ENCODE results near the gene QPCTL. TPM values are rescaled to one million over a fixed set of nuclear protein-coding genes. Genes with fewer than 3 reads are reported as not detected.

Gene QPCTL
- total and polyA plus RNA-seq, 2 of the 13 experiments (the other 11 are each of a cell fraction or from before 2014, with no cell fraction given) = 16.0 to 19.1 TPM

DNA sequence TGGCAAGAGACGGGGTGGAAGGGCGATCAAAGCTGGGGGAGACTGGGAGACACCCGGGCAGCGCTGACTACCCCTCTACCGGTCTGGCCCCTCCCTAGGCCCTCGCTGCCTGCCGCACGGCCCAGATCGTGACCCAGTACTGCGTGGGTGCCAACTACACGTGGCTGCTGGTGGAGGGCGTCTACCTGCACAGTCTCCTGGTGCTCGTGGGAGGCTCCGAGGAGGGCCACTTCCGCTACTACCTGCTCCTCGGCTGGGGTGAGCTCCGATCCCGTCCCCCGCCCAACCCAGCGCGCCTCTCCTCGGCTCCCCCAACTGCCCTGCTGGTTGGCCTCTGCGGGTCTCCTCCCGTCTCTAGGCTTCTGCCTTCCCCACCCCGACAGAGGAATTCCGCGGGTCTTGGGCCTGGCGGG is 15.6 kb upstream of the QPCTL start:
- BruUV-seq (replicated peaks) = no TSS peak
- Histone ChIP-seq H3K9ac (ENCODE audit: insufficient read depth, low read depth, low read length) (peak overlapping the region; percentile 65), H3K79me2 (ENCODE audit: insufficient read depth, low read length) (no peaks in the 10 kb centered on the region), H3K4me3 (replicated peaks in 1 of 3; ENCODE audit: insufficient read depth in 1 of 3, low read depth in 2 of 3, low read length in 3 of 3) (peak overlapping the region; percentile 34 to 85 (median 55); a peak in 5 of 6 replicates), H3K27ac (ENCODE audit: extremely low read length, insufficient read depth, low read length) (no peak overlapping the region), H3K9me3 (ENCODE audit: low read length) (no peaks in the 10 kb centered on the region), H3K27me3 (ENCODE audit: control insufficient read depth in 1 of 2, insufficient read depth in 2 of 2, low read length in 2 of 2) (peaks cover 0 to 2% of the 10 kb centered on the region in 2 experiments; a peak in 2 of 5 replicates), H3K36me3 (replicated peaks in 1 of 2; ENCODE audit: control insufficient read depth in 1 of 2, insufficient read depth in 2 of 2, low read length in 2 of 2) (no peaks in the 10 kb centered on the region), H3K4me1 (ENCODE audit: insufficient read depth, low read length) (peaks cover 30% of the 10 kb centered on the region), H4K20me1 (ENCODE audit: insufficient read depth, low read length) (no peaks in the 10 kb centered on the region), H2AFZ (ENCODE audit: low read length) (no peak overlapping the region), H3K4me2 (ENCODE audit: low read depth, low read length) (peak overlapping the region; percentile 98)
- peak; percentile 51 for ATAC-seq
- 10% methylated on average over 12 of the region's 28 CpGs for WGBS (ENCODE audit: low lambda C conversion rate)
- FAIRE-seq = no peak
- in situ Hi-C loops (cut with HindIII; ENCODE audit: extremely low pct_ligation_motif_present, low pct_unique_long_range_greater_than_20kb) = no loop called here
- ChIA-PET POLR2A (interaction anchor here (0.6 to 5.3 kb wide), 14 partner anchors 8 to 208 kb away, joined by 3 to 44 read pairs (median 4); partner anchors contain the start of genes EML2, FBXO46, GIPR and OPA3), CTCF (ENCODE audit: low intra/inter-chr PET ratio, low total read pairs) (no interaction called here)
- intact Hi-C loops (cut with micrococcal nuclease; ENCODE audit: unreplicated experiment) = loop anchor here (1.0 kb wide), 1 partner anchor 15 kb away; the partner anchor contains the start of gene QPCTL
- no peak for DNase-seq (ENCODE audit: low spot score)
- TF ChIP-seq, protein P1, sequence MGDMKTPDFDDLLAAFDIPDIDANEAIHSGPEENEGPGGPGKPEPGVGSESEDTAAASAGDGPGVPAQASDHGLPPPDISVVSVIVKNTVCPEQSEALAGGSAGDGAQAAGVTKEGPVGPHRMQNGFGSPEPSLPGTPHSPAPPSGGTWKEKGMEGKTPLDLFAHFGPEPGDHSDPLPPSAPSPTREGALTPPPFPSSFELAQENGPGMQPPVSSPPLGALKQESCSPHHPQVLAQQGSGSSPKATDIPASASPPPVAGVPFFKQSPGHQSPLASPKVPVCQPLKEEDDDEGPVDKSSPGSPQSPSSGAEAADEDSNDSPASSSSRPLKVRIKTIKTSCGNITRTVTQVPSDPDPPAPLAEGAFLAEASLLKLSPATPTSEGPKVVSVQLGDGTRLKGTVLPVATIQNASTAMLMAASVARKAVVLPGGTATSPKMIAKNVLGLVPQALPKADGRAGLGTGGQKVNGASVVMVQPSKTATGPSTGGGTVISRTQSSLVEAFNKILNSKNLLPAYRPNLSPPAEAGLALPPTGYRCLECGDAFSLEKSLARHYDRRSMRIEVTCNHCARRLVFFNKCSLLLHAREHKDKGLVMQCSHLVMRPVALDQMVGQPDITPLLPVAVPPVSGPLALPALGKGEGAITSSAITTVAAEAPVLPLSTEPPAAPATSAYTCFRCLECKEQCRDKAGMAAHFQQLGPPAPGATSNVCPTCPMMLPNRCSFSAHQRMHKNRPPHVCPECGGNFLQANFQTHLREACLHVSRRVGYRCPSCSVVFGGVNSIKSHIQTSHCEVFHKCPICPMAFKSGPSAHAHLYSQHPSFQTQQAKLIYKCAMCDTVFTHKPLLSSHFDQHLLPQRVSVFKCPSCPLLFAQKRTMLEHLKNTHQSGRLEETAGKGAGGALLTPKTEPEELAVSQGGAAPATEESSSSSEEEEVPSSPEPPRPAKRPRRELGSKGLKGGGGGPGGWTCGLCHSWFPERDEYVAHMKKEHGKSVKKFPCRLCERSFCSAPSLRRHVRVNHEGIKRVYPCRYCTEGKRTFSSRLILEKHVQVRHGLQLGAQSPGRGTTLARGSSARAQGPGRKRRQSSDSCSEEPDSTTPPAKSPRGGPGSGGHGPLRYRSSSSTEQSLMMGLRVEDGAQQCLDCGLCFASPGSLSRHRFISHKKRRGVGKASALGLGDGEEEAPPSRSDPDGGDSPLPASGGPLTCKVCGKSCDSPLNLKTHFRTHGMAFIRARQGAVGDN (CRISPR knock-in tag; IDR thresholded peaks at IDR 0.05) = peak; percentile 70
- TF ChIP-seq FOXK1 (CRISPR knock-in tag; IDR thresholded peaks at IDR 0.05; ENCODE audit: borderline replicate concordance, low read depth) (no peak), BHLHE40 (IDR thresholded peaks at IDR 0.05; ENCODE audit: low read length) (no peak), KDM2A (CRISPR knock-in tag; IDR thresholded peaks at IDR 0.05; ENCODE audit: borderline replicate concordance, low read depth) (peak; percentile 67), SP140L (CRISPR knock-in tag; IDR thresholded peaks at IDR 0.05; ENCODE audit: borderline replicate concordance) (no peak), XBP1 (CRISPR knock-in tag; IDR thresholded peaks at IDR 0.05) (no peak), KDM5B (CRISPR knock-in tag; IDR thresholded peaks at IDR 0.05; ENCODE audit: borderline replicate concordance) (0 out of 2 replicates have a peak, but pooled peaks have one; percentile 40), ZSCAN30 (CRISPR knock-in tag; IDR thresholded peaks at IDR 0.05) (no peak), ZFX (CRISPR knock-in tag; IDR thresholded peaks at IDR 0.05; ENCODE audit: low read depth) (0 out of 2 replicates have a peak, but pooled peaks have one; percentile 15), ZNF496 (CRISPR knock-in tag; IDR thresholded peaks at IDR 0.05; ENCODE audit: insufficient replicate concordance) (no peak), ZNF264 (CRISPR knock-in tag; IDR thresholded peaks at IDR 0.05) (no peak), RXRA (CRISPR knock-in tag; IDR thresholded peaks at IDR 0.05) (no peak)
- TF ChIP-seq, protein P2, sequence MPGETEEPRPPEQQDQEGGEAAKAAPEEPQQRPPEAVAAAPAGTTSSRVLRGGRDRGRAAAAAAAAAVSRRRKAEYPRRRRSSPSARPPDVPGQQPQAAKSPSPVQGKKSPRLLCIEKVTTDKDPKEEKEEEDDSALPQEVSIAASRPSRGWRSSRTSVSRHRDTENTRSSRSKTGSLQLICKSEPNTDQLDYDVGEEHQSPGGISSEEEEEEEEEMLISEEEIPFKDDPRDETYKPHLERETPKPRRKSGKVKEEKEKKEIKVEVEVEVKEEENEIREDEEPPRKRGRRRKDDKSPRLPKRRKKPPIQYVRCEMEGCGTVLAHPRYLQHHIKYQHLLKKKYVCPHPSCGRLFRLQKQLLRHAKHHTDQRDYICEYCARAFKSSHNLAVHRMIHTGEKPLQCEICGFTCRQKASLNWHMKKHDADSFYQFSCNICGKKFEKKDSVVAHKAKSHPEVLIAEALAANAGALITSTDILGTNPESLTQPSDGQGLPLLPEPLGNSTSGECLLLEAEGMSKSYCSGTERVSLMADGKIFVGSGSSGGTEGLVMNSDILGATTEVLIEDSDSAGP (CRISPR knock-in tag; IDR thresholded peaks at IDR 0.05; ENCODE audit: borderline replicate concordance) = 0 out of 2 replicates have a peak, but pooled peaks have one; percentile 22
- TF ChIP-seq, protein P3, sequence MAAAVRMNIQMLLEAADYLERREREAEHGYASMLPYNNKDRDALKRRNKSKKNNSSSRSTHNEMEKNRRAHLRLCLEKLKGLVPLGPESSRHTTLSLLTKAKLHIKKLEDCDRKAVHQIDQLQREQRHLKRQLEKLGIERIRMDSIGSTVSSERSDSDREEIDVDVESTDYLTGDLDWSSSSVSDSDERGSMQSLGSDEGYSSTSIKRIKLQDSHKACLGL (CRISPR knock-in tag; IDR thresholded peaks at IDR 0.05) = peak; percentile 40; the same call in 1 of the 2 replicates
